IMR-90 (cell line): Measurements from ENCODE around the gene MSI2. TPM values are rescaled to one million over a fixed set of nuclear protein-coding genes. Genes with fewer than 3 reads are reported as not detected.
A peak's percentile ranks its signal among the peaks of the same experiment; 100 is the strongest.

Experiments
- ATAC-seq: fragments of 200-7000 bp; cut with Tn5 transposase; 2 replicates; pipeline ENCODE4 v1.9.1; 2020; ENCODE audit warnings: low read depth, mild to moderate bottlenecking, moderate library complexity
- BruUV-seq: library from RNA; stranded (reverse); fragments of 400-500 nt; replicated peaks from 2 replicates; lab custom pipeline; 2021; lab: Mats Ljungman, UMichigan
- CTCF ChIA-PET: fragments of 300-600 bp; formaldehyde crosslinking; extraction: SDS; loops from one replicate; lab custom pipeline; 2021; ENCODE audit warnings: antibody characterized with exemption; lab: Yijun Ruan, JAX
- POLR2A ChIA-PET: fragments of 300-600 bp; sonication (Branson Sonifier 250); formaldehyde crosslinking; loops from one replicate; lab custom pipeline; 2022; ENCODE audit warnings: antibody characterized with exemption; ENCODE audit not compliant: unreplicated experiment; lab: Charles Lee
- DNase-seq: peaks from one replicate; pipeline ENCODE4 v3.0.0; 2013
- H2AFZ ChIP-seq: replicated peaks from 2 replicates; pipeline ENCODE3; 2013; ENCODE audit warnings: low read length, mild to moderate bottlenecking; ENCODE audit not compliant: poor library complexity
- H2AK5ac ChIP-seq: 2 replicates; pipeline ENCODE4 v1.6.1; 2013; ENCODE audit warnings: low read depth, low read length, inconsistent platforms
- H2AK9ac ChIP-seq: replicated peaks from 2 replicates; pipeline ENCODE3; 2013; ENCODE audit warnings: mild to moderate bottlenecking, low read depth, low read length, moderate library complexity; ENCODE audit not compliant: poor library complexity
- H2BK120ac ChIP-seq: 2 replicates; pipeline ENCODE4 v1.6.1; 2013; ENCODE audit warnings: low read depth, low read length, inconsistent platforms
- H2BK15ac ChIP-seq: 3 replicates; pipeline ENCODE4 v1.6.1; 2013; ENCODE audit warnings: low read depth, low read length, inconsistent platforms
- H2BK20ac ChIP-seq: 2 replicates; pipeline ENCODE4 v1.6.1; 2013; ENCODE audit warnings: low read depth, mild to moderate bottlenecking, inconsistent platforms, low read length, moderate library complexity
- H2BK5ac ChIP-seq: 2 replicates; pipeline ENCODE4 v1.6.1; 2013; ENCODE audit warnings: mild to moderate bottlenecking, low read depth, low read length, inconsistent platforms; ENCODE audit not compliant: poor library complexity, severe bottlenecking
- H3K14ac ChIP-seq: replicated peaks from 2 replicates; pipeline ENCODE4 v1.6.1; 2013; ENCODE audit warnings: low read depth, low read length, inconsistent platforms
- H3K18ac ChIP-seq: 2 replicates; pipeline ENCODE4 v1.6.1; 2013; ENCODE audit warnings: low read depth, low read length, control low read depth
- H3K23ac ChIP-seq: 2 replicates; pipeline ENCODE4 v1.6.1; 2013; ENCODE audit warnings: low read depth, low read length, inconsistent platforms
- H3K27ac ChIP-seq: 2 replicates; pipeline ENCODE4 v1.5.1; 2013; ENCODE audit warnings: mild to moderate bottlenecking, control low read depth, low read length; ENCODE audit not compliant: insufficient read depth
- H3K27me3 ChIP-seq: 2 replicates; pipeline ENCODE4 v1.6.1; 2013; ENCODE audit warnings: low read length; ENCODE audit not compliant: control insufficient read depth, insufficient read depth
- H3K36me3 ChIP-seq: 2 replicates; pipeline ENCODE4 v1.6.1; 2013; ENCODE audit warnings: low read length, mixed read lengths; ENCODE audit not compliant: control insufficient read depth, insufficient read depth
- H3K4ac ChIP-seq: 2 replicates; pipeline ENCODE4 v1.6.1; 2013; ENCODE audit warnings: low read depth, low read length, inconsistent platforms
- H3K4me1 ChIP-seq: 2 replicates; pipeline ENCODE4 v1.6.1; 2013; ENCODE audit warnings: low read length, mixed read lengths; ENCODE audit not compliant: control insufficient read depth, insufficient read depth
- H3K4me2 ChIP-seq: 2 replicates; pipeline ENCODE4 v1.6.1; 2013; ENCODE audit warnings: low read depth, mild to moderate bottlenecking, control low read depth, low read length, moderate library complexity
- H3K4me3 ChIP-seq: 2 replicates; pipeline ENCODE4 v1.5.1; 2013; ENCODE audit warnings: low read depth, mild to moderate bottlenecking, control low read depth, low read length, moderate library complexity; ENCODE audit not compliant: insufficient read depth
- H3K56ac ChIP-seq: 2 replicates; pipeline ENCODE4 v1.6.1; 2013; ENCODE audit warnings: low read length, inconsistent platforms; ENCODE audit not compliant: insufficient read depth; ENCODE audit errors: extremely low read depth
- H3K79me1 ChIP-seq, 2 experiments: 2 replicates each; pipeline ENCODE4 v1.6.1; 2013; ENCODE audit warnings: low read length in 2 of 2, inconsistent platforms in 1 of 2, low read depth in 1 of 2
- H3K9ac ChIP-seq: 2 replicates; pipeline ENCODE4 v1.6.1; 2013; ENCODE audit warnings: low read depth, low read length, control low read depth
- H3K9me1 ChIP-seq: 2 replicates; pipeline ENCODE4 v1.6.1; 2013; ENCODE audit warnings: low read length, inconsistent platforms; ENCODE audit not compliant: insufficient read depth
- H3K9me3 ChIP-seq: 2 replicates; pipeline ENCODE4 v1.6.1; 2013; ENCODE audit warnings: low read length; ENCODE audit not compliant: control insufficient read depth, insufficient read depth
- H4K20me1 ChIP-seq: 2 replicates; pipeline ENCODE4 v1.6.1; 2013; ENCODE audit warnings: low read length, inconsistent platforms; ENCODE audit not compliant: insufficient read depth
- H4K5ac ChIP-seq: 2 replicates; pipeline ENCODE4 v1.6.1; 2013; ENCODE audit warnings: mild to moderate bottlenecking, low read depth, low read length, control low read depth
- H4K8ac ChIP-seq, 2 experiments: 2 replicates each; pipeline ENCODE4 v1.6.1; 2013; ENCODE audit warnings: low read depth in 2 of 2, low read length in 2 of 2, control low read depth in 1 of 2, inconsistent platforms in 1 of 2
- H4K91ac ChIP-seq: 2 replicates; pipeline ENCODE4 v1.6.1; 2013; ENCODE audit warnings: low read depth, low read length, inconsistent platforms; ENCODE audit not compliant: insufficient read depth
- BHLHE40 ChIP-seq: fragments of 150-350 bp; IDR thresholded peaks from 2 replicates; pipeline ENCODE4 v1.6.1; 2016; ENCODE audit warnings: mild to moderate bottlenecking, low read depth, low read length
- CEBPB ChIP-seq: IDR thresholded peaks from 2 replicates; pipeline ENCODE4 v1.6.1; 2012; ENCODE audit warnings: low read depth, low read length, improper control_type of control experiment
- FOS ChIP-seq: fragments of 150-350 bp; IDR thresholded peaks from 2 replicates; pipeline ENCODE4 v1.6.1; 2016; ENCODE audit warnings: low read depth, low read length
- MAFK ChIP-seq: IDR thresholded peaks from 2 replicates; pipeline ENCODE4 v1.6.1; 2012; ENCODE audit warnings: low read depth, low read length, improper control_type of control experiment
- MAZ ChIP-seq: IDR thresholded peaks from 2 replicates; pipeline ENCODE4 v1.6.1; 2012; ENCODE audit warnings: low read depth, mild to moderate bottlenecking, low read length, improper control_type of control experiment, moderate library complexity, borderline replicate concordance
- NFE2L2 ChIP-seq: fragments of 150-350 bp; IDR thresholded peaks from 2 replicates; pipeline ENCODE4 v1.6.1; 2016; ENCODE audit warnings: low read depth, mild to moderate bottlenecking, low read length
- POLR2A ChIP-seq: IDR thresholded peaks from 2 replicates; pipeline ENCODE4 v1.6.1; 2012; ENCODE audit warnings: mild to moderate bottlenecking, low read depth, low read length
- RAD21 ChIP-seq: IDR thresholded peaks from 2 replicates; pipeline ENCODE4 v1.6.1; 2012; ENCODE audit warnings: low read length, improper control_type of control experiment
- WGBS, 2 experiments: methylation state at CpG; one replicate each; pipeline versions ENCODE4 v1.1.5 to v1.1.7; 2013; ENCODE audit warnings: missing lambda C conversion rate in 2 of 2; ENCODE audit not compliant: insufficient read length in 1 of 2; ENCODE audit errors: extremely low coverage in 2 of 2; 5-methylcytosine and 5-hydroxymethylcytosine counted together
- dilution Hi-C: fragments of 300-500 bp; cut with HindIII; formaldehyde crosslinking; loops from one replicate; pipeline ENCODE4 v1.14.3; 2018; ENCODE audit warnings: low sequenced_read_pairs; ENCODE audit not compliant: unreplicated experiment
- in situ Hi-C: fragments of 300-500 bp; cut with MboI; formaldehyde crosslinking; loops from 3 replicates; pipeline ENCODE4 v1.14.3; 2019; ENCODE audit warnings: low sequenced_read_pairs, inconsistent platforms, mixed read lengths
- intact Hi-C: fragments of 100-400 bp; cut with micrococcal nuclease; formaldehyde crosslinking; loops from 2 replicates; pipeline ENCODE4 v1.10.0; 2022
- polyA plus RNA-seq, 3 experiments: library from polyadenylated mRNA; depleted of rRNA; stranded (reverse); fragments of >200 nt; gene quantifications; 2 replicates each; pipeline ENCODE4 v1.2.3, GENCODE V29; 2012; ENCODE audit warnings: low replicate concordance in 1 of 3
- total RNA-seq: library from RNA; depleted of rRNA; stranded (reverse); fragments of >200 nt; gene quantifications from 2 replicates; pipeline ENCODE4 v1.2.3, GENCODE V29; 2012

Gene MSI2
- total and polyA plus RNA-seq, 2 of the 4 experiments (the other 2 are of a cell fraction), result 13.0 to 16.0 TPM

DNA sequence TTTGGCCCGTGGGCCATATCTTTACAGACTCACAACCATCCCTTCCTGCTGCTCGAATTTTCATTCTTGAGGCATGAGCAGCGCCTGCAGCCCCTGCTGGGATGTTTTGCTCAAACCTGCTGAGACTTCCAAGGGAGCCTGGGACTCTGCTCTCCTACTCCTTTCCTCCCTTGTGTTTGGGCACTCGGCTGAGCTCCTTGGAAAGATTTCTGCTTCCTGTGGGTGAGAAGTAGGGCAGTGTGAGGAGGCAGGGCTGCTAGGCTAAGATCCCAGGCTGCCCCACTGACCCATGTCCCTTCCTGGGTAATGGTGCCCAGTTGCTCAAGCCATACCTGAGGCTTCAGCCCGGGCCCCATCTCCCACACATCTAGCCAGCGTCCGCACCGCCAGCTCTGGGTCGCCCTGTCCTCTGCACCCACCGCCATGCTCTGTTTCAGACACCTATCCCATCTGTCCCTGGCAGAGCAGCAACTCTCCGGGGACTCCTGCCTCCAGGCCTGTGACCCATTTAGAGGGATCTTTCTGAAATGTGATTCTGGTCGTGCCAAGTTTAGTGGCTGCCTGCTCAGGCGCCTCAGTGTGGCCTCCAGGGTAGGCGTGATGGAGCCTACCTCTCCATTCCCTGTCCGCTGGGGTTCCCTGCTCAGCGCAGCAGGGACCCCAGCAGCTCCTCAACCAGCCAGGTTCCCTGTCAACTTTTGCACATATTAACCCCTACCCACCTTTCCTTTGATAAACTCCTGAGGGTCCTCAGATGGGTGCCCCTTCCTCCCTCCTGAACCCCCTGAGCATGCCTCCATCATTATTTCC lies 298.7 kb downstream of the MSI2 start (continued):
- no peak for TF ChIP-seq MAZ
- TF ChIP-seq MAFK, result no peak
- no peak for TF ChIP-seq FOS
- no peak for TF ChIP-seq CEBPB
- no peak for TF ChIP-seq BHLHE40
- no peak for TF ChIP-seq NFE2L2

DNA sequence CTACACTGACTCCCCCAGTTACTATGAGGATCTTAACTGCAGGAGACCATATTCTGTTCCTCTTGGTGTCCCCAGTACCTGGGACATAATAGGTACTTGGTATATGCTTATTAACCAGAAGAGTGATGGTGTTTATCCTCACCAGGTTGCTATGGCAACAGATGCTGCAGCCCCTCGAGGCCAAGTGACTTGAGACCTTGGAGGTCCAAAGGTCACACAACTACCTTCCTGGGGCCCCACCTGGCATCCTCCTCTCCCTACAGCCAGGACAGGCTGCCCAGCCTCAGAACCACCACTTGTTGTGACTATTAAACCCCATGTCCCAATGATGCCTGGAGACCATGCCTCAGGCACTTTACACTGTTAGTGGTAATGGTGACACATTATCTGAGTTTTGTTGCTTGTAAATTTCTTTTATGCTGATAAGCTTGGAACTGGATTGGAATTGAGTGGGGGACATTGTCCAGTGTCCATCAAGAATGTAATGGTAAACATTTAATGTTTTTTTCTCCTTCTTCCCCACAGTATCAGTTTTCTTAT lies 299.4 kb downstream of the MSI2 start:
- Histone ChIP-seq H3K27ac (no peak overlapping the region), H4K20me1 (no peaks in the 10 kb centered on the region), H2AFZ (no peak overlapping the region), H2BK120ac (no peak overlapping the region), H3K27me3 (no peaks in the 10 kb centered on the region), H2AK9ac (no peak overlapping the region), H2BK15ac (no peak overlapping the region), H3K36me3 (no peaks in the 10 kb centered on the region), H3K79me1 (peaks cover 0 to 10% of the 10 kb centered on the region in 2 experiments; a peak in 1 of 4 replicates), H3K18ac (no peak overlapping the region), H3K56ac (no peak overlapping the region), H3K9ac (no peak overlapping the region), H2BK20ac (no peak overlapping the region), H3K14ac (no peak overlapping the region), H3K9me3 (no peaks in the 10 kb centered on the region), H2BK5ac (no peak overlapping the region), H4K8ac (no peak overlapping the region), H3K4me3 (no peak overlapping the region), H4K5ac (no peak overlapping the region), H2AK5ac (peak overlapping the region; percentile 15; the same call in 1 of the 2 replicates), H4K91ac (no peak overlapping the region), H3K23ac (no peak overlapping the region), H3K9me1 (peaks cover 12% of the 10 kb centered on the region; the same call in 1 of the 2 replicates), H3K4ac (no peak overlapping the region), H3K4me1 (peaks cover 17% of the 10 kb centered on the region), H3K4me2 (no peak overlapping the region)
- POLR2A ChIA-PET, result no interaction called here
- no peak for ATAC-seq
- in situ Hi-C loops, result no loop called here
- intact Hi-C loops, result no loop called here
- BruUV-seq, result no TSS peak
- dilution Hi-C loops, result no loop called here
- no peak for DNase-seq
- WGBS, 2 experiments, result no CpG with 5 or more reads among the region's 1 CpG
- TF ChIP-seq RAD21, result no peak
- TF ChIP-seq POLR2A, result no peak
- CTCF ChIA-PET, result no interaction called here
